ENCODE results near the gene PATJ.

- TF ChIP-seq, protein P1, sequence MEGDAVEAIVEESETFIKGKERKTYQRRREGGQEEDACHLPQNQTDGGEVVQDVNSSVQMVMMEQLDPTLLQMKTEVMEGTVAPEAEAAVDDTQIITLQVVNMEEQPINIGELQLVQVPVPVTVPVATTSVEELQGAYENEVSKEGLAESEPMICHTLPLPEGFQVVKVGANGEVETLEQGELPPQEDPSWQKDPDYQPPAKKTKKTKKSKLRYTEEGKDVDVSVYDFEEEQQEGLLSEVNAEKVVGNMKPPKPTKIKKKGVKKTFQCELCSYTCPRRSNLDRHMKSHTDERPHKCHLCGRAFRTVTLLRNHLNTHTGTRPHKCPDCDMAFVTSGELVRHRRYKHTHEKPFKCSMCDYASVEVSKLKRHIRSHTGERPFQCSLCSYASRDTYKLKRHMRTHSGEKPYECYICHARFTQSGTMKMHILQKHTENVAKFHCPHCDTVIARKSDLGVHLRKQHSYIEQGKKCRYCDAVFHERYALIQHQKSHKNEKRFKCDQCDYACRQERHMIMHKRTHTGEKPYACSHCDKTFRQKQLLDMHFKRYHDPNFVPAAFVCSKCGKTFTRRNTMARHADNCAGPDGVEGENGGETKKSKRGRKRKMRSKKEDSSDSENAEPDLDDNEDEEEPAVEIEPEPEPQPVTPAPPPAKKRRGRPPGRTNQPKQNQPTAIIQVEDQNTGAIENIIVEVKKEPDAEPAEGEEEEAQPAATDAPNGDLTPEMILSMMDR (conservative IDR thresholded peaks at IDR 0.05; ENCODE audit: low read depth in 2 of 2): no peak
- TF ChIP-seq, protein P2, sequence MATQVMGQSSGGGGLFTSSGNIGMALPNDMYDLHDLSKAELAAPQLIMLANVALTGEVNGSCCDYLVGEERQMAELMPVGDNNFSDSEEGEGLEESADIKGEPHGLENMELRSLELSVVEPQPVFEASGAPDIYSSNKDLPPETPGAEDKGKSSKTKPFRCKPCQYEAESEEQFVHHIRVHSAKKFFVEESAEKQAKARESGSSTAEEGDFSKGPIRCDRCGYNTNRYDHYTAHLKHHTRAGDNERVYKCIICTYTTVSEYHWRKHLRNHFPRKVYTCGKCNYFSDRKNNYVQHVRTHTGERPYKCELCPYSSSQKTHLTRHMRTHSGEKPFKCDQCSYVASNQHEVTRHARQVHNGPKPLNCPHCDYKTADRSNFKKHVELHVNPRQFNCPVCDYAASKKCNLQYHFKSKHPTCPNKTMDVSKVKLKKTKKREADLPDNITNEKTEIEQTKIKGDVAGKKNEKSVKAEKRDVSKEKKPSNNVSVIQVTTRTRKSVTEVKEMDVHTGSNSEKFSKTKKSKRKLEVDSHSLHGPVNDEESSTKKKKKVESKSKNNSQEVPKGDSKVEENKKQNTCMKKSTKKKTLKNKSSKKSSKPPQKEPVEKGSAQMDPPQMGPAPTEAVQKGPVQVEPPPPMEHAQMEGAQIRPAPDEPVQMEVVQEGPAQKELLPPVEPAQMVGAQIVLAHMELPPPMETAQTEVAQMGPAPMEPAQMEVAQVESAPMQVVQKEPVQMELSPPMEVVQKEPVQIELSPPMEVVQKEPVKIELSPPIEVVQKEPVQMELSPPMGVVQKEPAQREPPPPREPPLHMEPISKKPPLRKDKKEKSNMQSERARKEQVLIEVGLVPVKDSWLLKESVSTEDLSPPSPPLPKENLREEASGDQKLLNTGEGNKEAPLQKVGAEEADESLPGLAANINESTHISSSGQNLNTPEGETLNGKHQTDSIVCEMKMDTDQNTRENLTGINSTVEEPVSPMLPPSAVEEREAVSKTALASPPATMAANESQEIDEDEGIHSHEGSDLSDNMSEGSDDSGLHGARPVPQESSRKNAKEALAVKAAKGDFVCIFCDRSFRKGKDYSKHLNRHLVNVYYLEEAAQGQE (IDR thresholded peaks at IDR 0.05; ENCODE audit: unreplicated experiment): no peak
- TF ChIP-seq POLR2AphosphoS5 (IDR thresholded peaks at IDR 0.05; ENCODE audit: low read depth) (peak; percentile 67), EZH2 (IDR thresholded peaks at IDR 0.05; ENCODE audit: low read depth, unreplicated experiment) (no peak), ZNF114 (CRISPR knock-in tag; IDR thresholded peaks at IDR 0.05) (no peak), EZH2phosphoT487 (IDR thresholded peaks at IDR 0.05; ENCODE audit: unreplicated experiment) (no peak)
Measured at GRCh38 chr1:62181532-62181931, 439.3 kb downstream of the PATJ start.
